HG02759 (cell line): ENCODE measurements around the gene OR8J3.
"Not testable (repeated sequence)": the region's sequence is repeated elsewhere in the genome, so short reads cannot be mapped to it uniquely, and the experiment has no call there.

Experiments
- ATAC-seq: cut with Tn5 transposase; IDR thresholded peaks from one replicate; pipeline ENCODE4 v1.9.1; 2021; ENCODE audit warnings: mild to moderate bottlenecking, moderate library complexity; ENCODE audit not compliant: unreplicated experiment

The OR8J3 gene

GRCh38 chr11:56140151-56140661, at the start of gene OR8J3:
TSS of gene OR8J3 (minus strand) at chr11:56140201. CDS start at chr11:56137718, 2,483 bp downstream.
- no peak for ATAC-seq

- ATAC-seq = no peak
Observed at GRCh38 chr11:56188602-56189001, 48.6 kb upstream of the OR8J3 start.

- ATAC-seq = no peak
Observed at GRCh38 chr11:56183459-56183858, 43.5 kb upstream of the OR8J3 start.

- ATAC-seq = no peak
Observed at GRCh38 chr11:56176318-56176717, 36.3 kb upstream of the OR8J3 start, which contains the start of gene OR5J2. TSS of gene OR5J2 (plus strand) at chr11:56176618. CDS start at chr11:56176618, 0 bp downstream.

GRCh38 chr11:56172256-56172830, 32.3 kb upstream of the OR8J3 start:
- no peak for ATAC-seq

GRCh38 chr11:56163804-56164203, 23.8 kb upstream of the OR8J3 start:
- no peak for ATAC-seq

- ATAC-seq = no peak
Observed at GRCh38 chr11:56160217-56160616, 20.2 kb upstream of the OR8J3 start, which contains the start of gene OR8K5. TSS of gene OR8K5 (minus strand) at chr11:56160317. CDS start at chr11:56160317, 0 bp downstream.

- ATAC-seq = no peak
Observed at GRCh38 chr11:56152333-56152732, 12.3 kb upstream of the OR8J3 start.

GRCh38 chr11:56151376-56151775, 11.4 kb upstream of the OR8J3 start:
- ATAC-seq = no peak

GRCh38 chr11:56143681-56144080, 3.7 kb upstream of the OR8J3 start:
- ATAC-seq = not testable (repeated sequence)

GRCh38 chr11:56122073-56122472, 17.9 kb downstream of the OR8J3 start, which contains the start of gene OR8H3:
TSS of gene OR8H3 (plus strand) at chr11:56122373. CDS start at chr11:56122373, 0 bp downstream.
- ATAC-seq = no peak

- no peak for ATAC-seq
Observed at GRCh38 chr11:56103210-56103737, 36.7 kb downstream of the OR8J3 start, which contains the start of gene OR8H2. TSS of gene OR8H2 (plus strand) at chr11:56103687. CDS start at chr11:56105043, 1,356 bp downstream.

GRCh38 chr11:56093008-56093407, 47.0 kb downstream of the OR8J3 start, which contains the start of gene OR8I2:
TSS of gene OR8I2 (plus strand) at chr11:56093308. CDS start at chr11:56093308, 0 bp downstream.
- no peak for ATAC-seq

- no peak for ATAC-seq
Observed at GRCh38 chr11:56089697-56090096, 50.3 kb downstream of the OR8J3 start.
